Measurements from ENCODE around the gene MARK4. TPM values are rescaled to one million over a fixed set of nuclear protein-coding genes. Genes with fewer than 3 reads are reported as not detected.

The MARK4 gene
- total RNA-seq, 1 experiment from 2014 or later, result 17.9 TPM

DNA sequence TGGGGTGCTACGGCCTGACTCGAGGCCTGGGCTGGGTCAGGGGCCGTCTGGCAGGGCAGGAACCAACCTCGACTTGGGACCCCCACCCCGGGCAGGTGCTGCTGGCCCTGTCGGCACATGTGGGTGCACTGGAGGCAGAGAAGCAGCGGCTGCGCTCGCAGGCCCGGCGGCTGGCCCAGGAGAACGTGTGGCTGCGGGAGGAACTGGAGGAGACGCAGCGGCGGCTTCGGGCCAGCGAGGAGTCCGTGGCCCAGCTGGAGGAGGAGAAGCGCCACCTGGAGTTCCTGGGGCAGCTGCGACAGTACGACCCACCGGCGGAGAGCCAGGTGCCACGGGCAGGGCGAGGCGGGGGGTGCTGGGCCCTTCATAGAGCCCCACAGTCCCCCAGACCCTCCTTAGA, 95.4 kb downstream of the MARK4 start:
- Histone ChIP-seq H3K4me3 (ENCODE audit: low read length) (no peak overlapping the region), H3K4me2 (ENCODE audit: low read depth, low read length, poor library complexity, severe bottlenecking) (no peak overlapping the region), H3K36me3 (ENCODE audit: insufficient read depth, low read length) (no peaks in the 10 kb centered on the region), H3K27ac (ENCODE audit: low read length) (no peak overlapping the region), H3K9ac (ENCODE audit: low read length) (no peak overlapping the region), H3K9me3 (ENCODE audit: low read length) (no peaks in the 10 kb centered on the region), H3K4me1 (ENCODE audit: low read length) (no peaks in the 10 kb centered on the region), H4K20me1 (ENCODE audit: insufficient read depth, low read depth, low read length) (0 out of 2 replicates have a peak, but pooled peaks cover 2% of the 10 kb centered on the region), H2AFZ (ENCODE audit: low read length) (no peak overlapping the region), H3K79me2 (ENCODE audit: low read length) (no peaks in the 10 kb centered on the region), H3K9me2 (replicated peaks; ENCODE audit: insufficient read depth, low read length) (no peaks in the 10 kb centered on the region), H3K27me3 (ENCODE audit: low read length) (no peaks in the 10 kb centered on the region)
- DNase-seq, result no peak

DNA sequence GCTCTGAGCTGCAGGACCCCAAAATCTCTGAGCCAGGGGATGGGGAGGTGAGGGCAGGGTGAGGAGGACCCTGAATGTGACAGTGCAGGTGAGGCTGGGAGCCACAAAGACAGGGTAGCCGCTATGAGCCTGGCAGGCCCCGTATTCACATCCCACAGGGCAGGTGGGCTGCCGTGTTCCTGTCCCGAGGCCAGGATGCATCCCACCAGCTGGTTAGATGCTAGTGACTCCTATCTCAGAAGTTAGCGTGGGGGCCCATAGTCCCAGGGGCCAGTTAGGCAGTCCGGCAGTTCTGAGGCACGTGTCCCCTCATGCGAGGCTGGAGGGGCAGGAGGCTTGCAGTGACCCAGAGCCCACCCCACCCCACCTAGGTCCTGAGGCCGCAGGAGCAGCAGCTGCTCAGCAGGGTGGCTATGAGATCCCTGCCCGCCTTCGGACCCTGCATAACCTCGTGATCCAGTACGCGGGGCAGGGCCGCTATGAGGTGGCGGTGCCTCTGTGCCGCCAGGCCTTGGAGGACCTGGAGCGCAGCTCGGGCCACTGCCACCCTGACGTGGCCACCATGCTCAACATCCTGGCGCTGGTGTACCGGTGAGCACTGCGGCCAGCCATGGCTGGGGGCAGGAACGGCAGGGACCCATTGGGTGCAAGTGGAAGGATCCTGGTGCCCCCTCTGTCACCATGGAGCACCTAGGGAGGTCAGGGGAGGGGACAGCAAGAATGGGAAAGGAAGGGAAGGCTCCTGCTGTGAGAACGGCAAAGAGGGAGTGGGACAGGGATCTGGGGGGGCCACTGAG, 96.7 kb downstream of the MARK4 start:
- Histone ChIP-seq H3K4me3 (ENCODE audit: low read length) (no peak overlapping the region), H3K27ac (ENCODE audit: low read length) (no peak overlapping the region), H3K9ac (ENCODE audit: low read length) (no peak overlapping the region)

DNA sequence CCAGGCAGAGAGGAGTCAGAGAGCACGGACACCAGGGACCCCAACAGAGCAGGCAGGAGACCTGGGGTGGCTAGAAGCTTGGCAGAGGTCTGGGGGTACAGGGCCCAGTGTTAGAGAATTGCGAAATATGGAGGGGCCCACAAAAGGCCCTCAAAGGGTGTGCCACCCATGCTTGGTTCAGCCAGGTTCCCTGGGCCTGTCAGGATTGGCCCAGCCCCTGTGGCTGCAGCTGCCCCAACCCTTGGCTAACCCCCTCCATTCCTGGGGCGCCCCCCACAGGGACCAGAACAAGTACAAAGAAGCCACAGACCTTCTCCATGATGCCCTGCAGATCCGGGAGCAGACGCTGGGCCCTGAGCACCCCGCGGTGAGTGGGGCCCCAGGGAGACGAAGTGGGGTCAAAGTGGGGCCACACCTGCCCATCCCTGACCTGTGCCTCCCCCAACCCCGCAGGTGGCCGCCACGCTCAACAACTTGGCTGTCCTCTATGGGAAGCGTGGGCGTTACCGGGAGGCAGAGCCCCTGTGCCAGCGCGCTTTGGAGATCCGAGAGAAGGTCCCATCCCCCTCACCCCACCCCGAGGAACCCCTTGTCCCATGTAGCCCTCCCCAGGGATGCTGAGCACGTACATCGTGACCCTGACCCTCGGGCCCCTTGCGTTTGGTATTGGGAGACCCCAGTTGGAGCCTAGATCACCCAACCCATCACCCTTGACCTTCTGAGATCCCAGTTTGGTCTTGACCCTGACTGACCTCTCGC, 97.5 kb downstream of the MARK4 start:
- Histone ChIP-seq H3K79me2 (ENCODE audit: low read length) (no peaks in the 10 kb centered on the region), H3K27me3 (ENCODE audit: low read length) (no peaks in the 10 kb centered on the region), H3K27ac (ENCODE audit: low read length) (no peak overlapping the region), H2AFZ (ENCODE audit: low read length) (no peak overlapping the region), H3K9me2 (replicated peaks; ENCODE audit: insufficient read depth, low read length) (no peaks in the 10 kb centered on the region), H3K4me2 (ENCODE audit: low read depth, low read length, poor library complexity, severe bottlenecking) (no peak overlapping the region), H3K4me3 (ENCODE audit: low read length) (no peak overlapping the region), H4K20me1 (ENCODE audit: insufficient read depth, low read depth, low read length) (0 out of 2 replicates have a peak, but pooled peaks cover 2% of the 10 kb centered on the region), H3K4me1 (ENCODE audit: low read length) (no peaks in the 10 kb centered on the region), H3K36me3 (ENCODE audit: insufficient read depth, low read length) (no peaks in the 10 kb centered on the region), H3K9ac (ENCODE audit: low read length) (no peak overlapping the region), H3K9me3 (ENCODE audit: low read length) (no peaks in the 10 kb centered on the region)
- no peak for DNase-seq

More for the DNA sequence above, 96.7 kb downstream of the MARK4 start:
- Histone ChIP-seq H3K9me2 (replicated peaks; ENCODE audit: insufficient read depth, low read length) (no peaks in the 10 kb centered on the region), H3K36me3 (ENCODE audit: insufficient read depth, low read length) (no peaks in the 10 kb centered on the region), H4K20me1 (ENCODE audit: insufficient read depth, low read depth, low read length) (0 out of 2 replicates have a peak, but pooled peaks cover 2% of the 10 kb centered on the region), H3K9me3 (ENCODE audit: low read length) (no peaks in the 10 kb centered on the region), H2AFZ (ENCODE audit: low read length) (no peak overlapping the region), H3K4me2 (ENCODE audit: low read depth, low read length, poor library complexity, severe bottlenecking) (no peak overlapping the region), H3K27me3 (ENCODE audit: low read length) (no peaks in the 10 kb centered on the region), H3K79me2 (ENCODE audit: low read length) (no peaks in the 10 kb centered on the region), H3K4me1 (ENCODE audit: low read length) (no peaks in the 10 kb centered on the region)
- DNase-seq, result no peak

DNA sequence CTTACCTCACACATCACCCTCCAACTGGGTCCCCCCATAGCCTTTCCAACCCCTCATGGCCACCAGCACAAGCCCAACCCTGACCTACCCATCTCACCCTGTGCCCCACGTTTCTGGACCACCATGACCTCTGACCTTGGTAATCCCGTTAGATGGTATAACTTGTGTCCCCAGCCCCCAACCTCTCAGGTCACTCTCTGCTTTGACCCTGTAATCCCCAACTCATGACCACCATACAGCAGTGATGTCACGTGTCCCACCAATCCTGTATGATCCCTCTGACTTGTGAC, 98.0 kb downstream of the MARK4 start:
- no peak overlapping the region for H3K4me2 ChIP-seq (ENCODE audit: low read depth, low read length, poor library complexity, severe bottlenecking)
- no peaks in the 10 kb centered on the region for H3K27me3 ChIP-seq (ENCODE audit: low read length)
- H3K9me2 ChIP-seq (replicated peaks; ENCODE audit: insufficient read depth, low read length), result no peaks in the 10 kb centered on the region
- no peak overlapping the region for H3K4me3 ChIP-seq (ENCODE audit: low read length)
- H3K79me2 ChIP-seq (ENCODE audit: low read length), result no peaks in the 10 kb centered on the region
- H2AFZ ChIP-seq (ENCODE audit: low read length), result no peak overlapping the region
- H4K20me1 ChIP-seq (ENCODE audit: insufficient read depth, low read depth, low read length), result 0 out of 2 replicates have a peak, but pooled peaks cover 2% of the 10 kb centered on the region
- no peak overlapping the region for H3K9ac ChIP-seq (ENCODE audit: low read length)
- H3K4me1 ChIP-seq (ENCODE audit: low read length), result no peaks in the 10 kb centered on the region
- no peak overlapping the region for H3K27ac ChIP-seq (ENCODE audit: low read length)
- H3K36me3 ChIP-seq (ENCODE audit: insufficient read depth, low read length), result 0 out of 2 replicates have a peak, but pooled peaks cover 2% of the 10 kb centered on the region
- no peak for DNase-seq
- H3K9me3 ChIP-seq (ENCODE audit: low read length), result no peaks in the 10 kb centered on the region

DNA sequence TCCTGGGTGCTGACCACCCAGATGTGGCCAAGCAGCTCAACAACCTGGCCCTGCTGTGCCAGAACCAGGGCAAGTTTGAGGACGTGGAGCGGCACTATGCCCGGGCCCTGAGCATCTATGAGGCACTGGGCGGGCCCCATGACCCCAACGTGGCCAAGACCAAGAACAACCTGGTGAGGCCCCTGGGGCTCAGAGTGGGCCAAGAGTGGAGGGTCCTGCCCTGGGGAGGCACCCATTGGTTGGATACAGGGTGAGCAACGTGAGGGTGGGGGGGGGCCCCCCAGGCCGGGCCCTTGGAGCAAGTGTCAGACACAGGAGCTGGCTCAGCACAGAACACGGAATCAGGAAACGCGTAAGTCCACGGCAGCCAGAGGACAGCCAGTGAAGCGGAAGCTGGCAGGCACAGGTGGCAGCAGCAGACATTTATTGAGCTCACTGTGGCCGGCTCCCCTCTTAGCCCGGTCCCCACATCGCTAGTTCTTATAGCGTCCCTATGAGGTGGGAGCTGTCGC, 98.4 kb downstream of the MARK4 start:
- Histone ChIP-seq H2AFZ (ENCODE audit: low read length) (no peak overlapping the region), H3K4me3 (ENCODE audit: low read length) (no peak overlapping the region), H3K9me2 (replicated peaks; ENCODE audit: insufficient read depth, low read length) (no peaks in the 10 kb centered on the region), H4K20me1 (ENCODE audit: insufficient read depth, low read depth, low read length) (0 out of 2 replicates have a peak, but pooled peaks cover 2% of the 10 kb centered on the region), H3K9ac (ENCODE audit: low read length) (no peak overlapping the region), H3K4me2 (ENCODE audit: low read depth, low read length, poor library complexity, severe bottlenecking) (no peak overlapping the region), H3K27ac (ENCODE audit: low read length) (no peak overlapping the region), H3K4me1 (ENCODE audit: low read length) (no peaks in the 10 kb centered on the region), H3K9me3 (ENCODE audit: low read length) (no peaks in the 10 kb centered on the region), H3K36me3 (ENCODE audit: insufficient read depth, low read length) (0 out of 2 replicates have a peak, but pooled peaks cover 2% of the 10 kb centered on the region), H3K27me3 (ENCODE audit: low read length) (no peaks in the 10 kb centered on the region), H3K79me2 (ENCODE audit: low read length) (no peaks in the 10 kb centered on the region)
- no peak for DNase-seq

DNA sequence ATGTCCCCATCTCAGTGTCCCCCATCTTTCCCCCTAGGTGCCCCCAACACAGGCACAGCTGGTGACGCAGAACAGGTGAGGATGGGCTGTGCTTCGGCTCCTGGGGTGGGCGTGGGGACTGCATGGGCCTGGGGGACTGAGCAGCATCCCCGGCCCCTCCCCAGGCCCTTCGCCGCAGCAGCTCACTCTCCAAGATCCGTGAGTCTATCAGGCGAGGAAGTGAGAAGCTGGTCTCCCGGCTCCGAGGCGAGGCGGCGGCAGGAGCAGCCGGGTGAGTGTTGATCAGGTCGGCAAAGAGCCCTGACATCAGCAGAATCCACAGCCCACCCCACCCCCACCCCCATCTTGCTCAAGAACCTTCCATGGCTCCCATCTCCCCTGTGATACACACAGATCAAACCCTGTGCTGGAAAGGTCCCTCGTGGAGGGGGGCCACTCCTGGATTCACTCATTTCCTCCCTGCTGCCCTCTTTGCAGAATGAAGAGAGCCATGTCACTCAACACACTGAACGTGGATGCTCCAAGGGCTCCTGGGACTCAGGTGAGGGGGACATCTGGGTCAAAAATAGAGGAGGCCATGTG, 99.5 kb downstream of the MARK4 start:
- H3K4me1 ChIP-seq (ENCODE audit: low read length), result no peaks in the 10 kb centered on the region
- H3K27ac ChIP-seq (ENCODE audit: low read length), result no peak overlapping the region
- H3K9me2 ChIP-seq (replicated peaks; ENCODE audit: insufficient read depth, low read length), result no peaks in the 10 kb centered on the region
- H3K9me3 ChIP-seq (ENCODE audit: low read length), result no peaks in the 10 kb centered on the region
- no peaks in the 10 kb centered on the region for H3K27me3 ChIP-seq (ENCODE audit: low read length)
- H3K9ac ChIP-seq (ENCODE audit: low read length), result no peak overlapping the region
- H3K4me3 ChIP-seq (ENCODE audit: low read length), result no peak overlapping the region
- no peak for DNase-seq
- H3K4me2 ChIP-seq (ENCODE audit: low read depth, low read length, poor library complexity, severe bottlenecking), result no peak overlapping the region
- 0 out of 2 replicates have a peak, but pooled peaks cover 2% of the 10 kb centered on the region for H4K20me1 ChIP-seq (ENCODE audit: insufficient read depth, low read depth, low read length)
- 0 out of 2 replicates have a peak, but pooled peaks cover 2% of the 10 kb centered on the region for H3K36me3 ChIP-seq (ENCODE audit: insufficient read depth, low read length)
- no peaks in the 10 kb centered on the region for H3K79me2 ChIP-seq (ENCODE audit: low read length)
- no peak overlapping the region for H2AFZ ChIP-seq (ENCODE audit: low read length)

DNA sequence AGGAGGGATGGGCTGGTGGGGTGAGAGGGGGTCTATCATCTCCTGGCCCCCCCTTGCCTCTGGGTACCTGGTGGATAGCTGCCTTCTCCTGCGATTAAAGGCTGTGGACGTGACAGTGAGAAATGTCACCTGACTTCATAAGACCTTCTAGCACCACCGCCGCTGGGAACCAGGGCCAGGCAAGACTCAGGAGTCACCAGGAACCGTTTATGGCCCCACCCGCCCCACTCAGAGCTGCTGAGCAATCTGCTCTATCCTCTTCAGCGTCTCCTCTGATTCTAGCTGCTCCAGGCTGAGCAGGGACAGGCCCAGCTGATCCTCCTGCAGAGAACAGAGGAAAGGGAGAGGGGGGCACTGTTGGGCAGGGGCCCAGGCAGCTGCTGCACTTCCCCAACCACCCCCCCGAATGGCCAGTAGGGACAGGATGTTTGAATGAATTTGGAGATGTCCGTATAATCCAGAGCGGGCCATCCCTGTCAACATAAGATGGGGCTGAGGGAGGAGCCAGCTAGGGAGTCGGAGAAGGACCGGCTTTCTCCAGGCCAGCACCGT, 100.4 kb downstream of the MARK4 start:
- Histone ChIP-seq H3K79me2 (ENCODE audit: low read length) (no peaks in the 10 kb centered on the region), H3K4me2 (ENCODE audit: low read depth, low read length, poor library complexity, severe bottlenecking) (no peak overlapping the region)

More for the DNA sequence above, 100.4 kb downstream of the MARK4 start:
- Histone ChIP-seq H3K4me3 (ENCODE audit: low read length) (no peak overlapping the region), H3K27ac (ENCODE audit: low read length) (no peak overlapping the region), H3K4me1 (ENCODE audit: low read length) (no peaks in the 10 kb centered on the region), H4K20me1 (ENCODE audit: insufficient read depth, low read depth, low read length) (0 out of 2 replicates have a peak, but pooled peaks cover 2% of the 10 kb centered on the region), H3K9me3 (ENCODE audit: low read length) (no peaks in the 10 kb centered on the region), H3K9me2 (replicated peaks; ENCODE audit: insufficient read depth, low read length) (no peaks in the 10 kb centered on the region), H3K36me3 (ENCODE audit: insufficient read depth, low read length) (peaks cover 5% of the 10 kb centered on the region; the same call in 1 of the 2 replicates), H2AFZ (ENCODE audit: low read length) (no peak overlapping the region), H3K9ac (ENCODE audit: low read length) (no peak overlapping the region), H3K27me3 (ENCODE audit: low read length) (no peaks in the 10 kb centered on the region)
- DNase-seq, result no peak
